HepG2 (cell line): Measurements from ENCODE around the gene SKIC2. TPM values are rescaled to one million over a fixed set of nuclear protein-coding genes. Genes with fewer than 3 reads are reported as not detected.
A peak's percentile ranks its signal among the peaks of the same experiment; 100 is the strongest.

Source experiments
- AGO1 ChIP-seq: fragments of 200-400 bp; formaldehyde crosslinking; IDR thresholded peaks from 2 replicates; pipeline ENCODE4 v1.6.1; 2017; ENCODE audit warnings: mild to moderate bottlenecking, low read depth, low read length, moderate library complexity; ENCODE audit not compliant: poor library complexity, severe bottlenecking
- FOXC1 ChIP-seq: sonication (generic); formaldehyde crosslinking; IDR thresholded peaks from 2 replicates; pipeline ENCODE4 v1.8.0; 2022; ENCODE audit warnings: mild to moderate bottlenecking, missing genetic modification reagents, borderline replicate concordance
- HOXA5 ChIP-seq: sonication (generic); formaldehyde crosslinking; IDR thresholded peaks from 2 replicates; pipeline ENCODE4 v1.4.0; 2020; ENCODE audit warnings: missing genetic modification reagents
- JUNB ChIP-seq: sonication (generic); formaldehyde crosslinking; IDR thresholded peaks from 2 replicates; pipeline ENCODE4 v1.8.0; 2022; ENCODE audit warnings: missing genetic modification reagents, mild to moderate bottlenecking, borderline replicate concordance
- KMT2B ChIP-seq: IDR thresholded peaks from 2 replicates; pipeline ENCODE4 v1.6.1; 2016; ENCODE audit warnings: missing genetic modification reagents, missing compliant biosample characterization
- MXD1 ChIP-seq: sonication (generic); formaldehyde crosslinking; IDR thresholded peaks from 2 replicates; pipeline ENCODE4 v1.4.0; 2020; ENCODE audit warnings: mild to moderate bottlenecking, missing genetic modification reagents
- NFKB2 ChIP-seq: sonication (generic); formaldehyde crosslinking; IDR thresholded peaks from 2 replicates; pipeline ENCODE4 v1.4.0; 2020; ENCODE audit warnings: missing genetic modification reagents, borderline replicate concordance
- NR2F6 ChIP-seq, 2 experiments: IDR thresholded peaks; 2 replicates each; pipeline ENCODE4 v1.6.1; 2016; ENCODE audit warnings: antibody characterized with exemption in 1 of 2, mild to moderate bottlenecking in 1 of 2
- RBM39 ChIP-seq: fragments of 200-400 bp; formaldehyde crosslinking; IDR thresholded peaks from one replicate; pipeline ENCODE4 v1.6.1; 2018; ENCODE audit warnings: antibody characterized with exemption, mild to moderate bottlenecking, low read depth, low read length; ENCODE audit not compliant: poor library complexity, severe bottlenecking
- SALL1 ChIP-seq: sonication (generic); formaldehyde crosslinking; IDR thresholded peaks from 2 replicates; pipeline ENCODE4 v1.8.0; 2022; ENCODE audit warnings: mild to moderate bottlenecking, missing genetic modification reagents
- SIN3B ChIP-seq: fragments of 150-350 bp; IDR thresholded peaks from 2 replicates; pipeline ENCODE4 v1.6.1; 2014; ENCODE audit warnings: low read length
- TEF ChIP-seq: sonication (generic); formaldehyde crosslinking; IDR thresholded peaks from 2 replicates; pipeline ENCODE4 v1.5.0; 2020; ENCODE audit warnings: missing genetic modification reagents
- ZBTB46 ChIP-seq: sonication (generic); formaldehyde crosslinking; IDR thresholded peaks from 2 replicates; pipeline ENCODE4 v1.4.0; 2020; ENCODE audit warnings: mild to moderate bottlenecking, missing genetic modification reagents, borderline replicate concordance
- ZFP36L1 ChIP-seq: sonication (generic); formaldehyde crosslinking; IDR thresholded peaks from 2 replicates; pipeline ENCODE4 v1.8.0; 2022; ENCODE audit warnings: mild to moderate bottlenecking, missing genetic modification reagents, moderate library complexity
- ZFY ChIP-seq: sonication (generic); formaldehyde crosslinking; IDR thresholded peaks from 2 replicates; pipeline ENCODE4 v1.4.0; 2020; ENCODE audit warnings: missing genetic modification reagents
- ZNF136 ChIP-seq: sonication (generic); formaldehyde crosslinking; IDR thresholded peaks from 2 replicates; pipeline ENCODE4 v1.8.1; 2022; ENCODE audit warnings: low read depth, mild to moderate bottlenecking, moderate library complexity, missing genetic modification reagents
- ZNF263 ChIP-seq: sonication (generic); formaldehyde crosslinking; IDR thresholded peaks from 2 replicates; pipeline ENCODE4 v1.4.0; 2020; ENCODE audit warnings: missing genetic modification reagents
- ZNF432 ChIP-seq: sonication (generic); formaldehyde crosslinking; IDR thresholded peaks from 2 replicates; pipeline ENCODE4 v1.5.0; 2020; ENCODE audit warnings: missing genetic modification reagents, mild to moderate bottlenecking, borderline replicate concordance
- ZNF556 ChIP-seq: sonication (generic); formaldehyde crosslinking; IDR thresholded peaks from 2 replicates; pipeline ENCODE4 v1.4.0; 2020; ENCODE audit warnings: mild to moderate bottlenecking, missing genetic modification reagents, borderline replicate concordance
- ZNF766 ChIP-seq: sonication (generic); formaldehyde crosslinking; IDR thresholded peaks from 2 replicates; pipeline ENCODE4 v1.5.0; 2020; ENCODE audit warnings: missing genetic modification reagents, borderline replicate concordance
- polyA plus RNA-seq, 8 experiments: library from polyadenylated mRNA; depleted of rRNA in 3 of 8; stranded (reverse) in 7 of 8; unstranded in 1 of 8; fragments of >200 nt; fragmentation: Illumina TruSeq in 4 of 8; extraction: Trizol in 4 of 8; gene quantifications; 2 replicates each; pipeline versions ENCODE4 v1.2.1 to v1.2.3, GENCODE V29; 2011 to 2016; ENCODE audit warnings: low read depth in 4 of 8, missing spikeins in 1 of 8, mixed read lengths in 1 of 8; ENCODE audit not compliant: insufficient read depth in 1 of 8
- total RNA-seq, 5 experiments: library from RNA; depleted of rRNA; stranded (reverse); fragments of >200 nt; fragmentation: Illumina TruSeq; extraction: Trizol; gene quantifications; 2 replicates each; pipeline ENCODE4 v1.2.3, GENCODE V29; 2016; ENCODE audit warnings: low read depth in 1 of 5
- TF ChIP-seq, protein P1 (sequence below): sonication (generic); formaldehyde crosslinking; IDR thresholded peaks from 2 replicates; pipeline ENCODE4 v1.5.1; 2020; ENCODE audit warnings: mild to moderate bottlenecking, missing genetic modification reagents, moderate library complexity
- TF ChIP-seq, protein P2 (sequence below): sonication (generic); formaldehyde crosslinking; IDR thresholded peaks from 2 replicates; pipeline ENCODE4 v1.9.0; 2022; ENCODE audit warnings: missing genetic modification reagents, mild to moderate bottlenecking, borderline replicate concordance

Gene SKIC2
- total and polyA plus RNA-seq, 2 of the 13 experiments (the other 11 are each of a cell fraction or from before 2014, with no cell fraction given): 67.1 to 68.4 TPM

DNA sequence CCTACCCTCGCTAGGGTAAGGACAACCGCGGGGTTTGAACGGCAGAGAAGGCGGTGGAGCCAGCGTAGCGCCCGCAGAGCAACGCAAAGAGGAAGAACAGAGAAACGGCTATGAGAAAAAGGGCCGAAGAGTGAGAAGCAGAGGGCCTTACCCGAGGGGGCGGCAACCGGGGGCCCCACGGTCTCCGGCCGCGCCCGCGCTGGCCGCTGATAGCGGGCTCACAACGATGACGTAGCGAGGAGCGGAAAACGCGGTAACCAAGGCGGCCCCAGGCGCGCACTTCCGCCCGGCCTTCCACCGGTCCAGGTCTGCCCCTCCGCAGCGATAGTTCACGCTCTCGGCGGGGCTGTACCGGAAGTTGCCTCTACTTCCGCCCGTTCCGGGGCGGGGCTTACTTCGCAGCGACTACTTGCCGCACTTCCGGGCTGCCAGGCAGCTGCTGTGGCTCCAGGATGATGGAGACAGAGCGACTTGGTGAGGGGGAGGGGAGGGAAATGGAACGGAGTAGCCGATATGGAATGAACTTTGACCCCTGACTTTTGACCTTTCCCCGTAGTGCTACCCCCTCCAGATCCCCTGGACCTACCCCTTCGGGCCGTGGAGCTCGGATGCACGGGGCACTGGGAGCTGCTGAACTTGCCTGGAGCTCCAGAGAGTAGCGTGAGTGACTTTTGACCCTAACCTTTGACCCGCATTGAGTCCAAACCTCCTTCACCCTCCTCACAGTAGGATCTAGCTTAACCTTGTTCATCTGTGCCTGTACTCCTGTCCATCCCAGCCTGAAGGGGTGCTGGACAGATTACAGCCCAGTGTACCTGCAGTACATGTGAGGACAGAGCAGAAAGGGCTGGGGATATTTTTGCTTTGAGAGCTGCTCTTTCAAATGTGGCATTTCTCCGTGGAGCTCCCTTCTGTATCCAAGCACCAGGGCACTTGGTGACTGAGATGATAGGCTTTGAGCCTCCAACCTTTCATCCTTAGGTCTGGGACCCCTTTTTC, at the start of gene SKIC2, which contains the start of gene NELFE (continued):
- TF ChIP-seq ZNF432 (CRISPR knock-in tag): no peak
- TF ChIP-seq, protein P1, sequence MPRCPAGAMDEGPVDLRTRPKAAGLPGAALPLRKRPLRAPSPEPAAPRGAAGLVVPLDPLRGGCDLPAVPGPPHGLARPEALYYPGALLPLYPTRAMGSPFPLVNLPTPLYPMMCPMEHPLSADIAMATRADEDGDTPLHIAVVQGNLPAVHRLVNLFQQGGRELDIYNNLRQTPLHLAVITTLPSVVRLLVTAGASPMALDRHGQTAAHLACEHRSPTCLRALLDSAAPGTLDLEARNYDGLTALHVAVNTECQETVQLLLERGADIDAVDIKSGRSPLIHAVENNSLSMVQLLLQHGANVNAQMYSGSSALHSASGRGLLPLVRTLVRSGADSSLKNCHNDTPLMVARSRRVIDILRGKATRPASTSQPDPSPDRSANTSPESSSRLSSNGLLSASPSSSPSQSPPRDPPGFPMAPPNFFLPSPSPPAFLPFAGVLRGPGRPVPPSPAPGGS (CRISPR knock-in tag): no peak; the same call in 1 of the 2 replicates
- 0 out of 2 replicates have a peak, but pooled peaks have one; percentile 66 for TF ChIP-seq ZNF136 (CRISPR knock-in tag)
- TF ChIP-seq, protein P2, sequence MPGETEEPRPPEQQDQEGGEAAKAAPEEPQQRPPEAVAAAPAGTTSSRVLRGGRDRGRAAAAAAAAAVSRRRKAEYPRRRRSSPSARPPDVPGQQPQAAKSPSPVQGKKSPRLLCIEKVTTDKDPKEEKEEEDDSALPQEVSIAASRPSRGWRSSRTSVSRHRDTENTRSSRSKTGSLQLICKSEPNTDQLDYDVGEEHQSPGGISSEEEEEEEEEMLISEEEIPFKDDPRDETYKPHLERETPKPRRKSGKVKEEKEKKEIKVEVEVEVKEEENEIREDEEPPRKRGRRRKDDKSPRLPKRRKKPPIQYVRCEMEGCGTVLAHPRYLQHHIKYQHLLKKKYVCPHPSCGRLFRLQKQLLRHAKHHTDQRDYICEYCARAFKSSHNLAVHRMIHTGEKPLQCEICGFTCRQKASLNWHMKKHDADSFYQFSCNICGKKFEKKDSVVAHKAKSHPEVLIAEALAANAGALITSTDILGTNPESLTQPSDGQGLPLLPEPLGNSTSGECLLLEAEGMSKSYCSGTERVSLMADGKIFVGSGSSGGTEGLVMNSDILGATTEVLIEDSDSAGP: peak; percentile 97
- TF ChIP-seq TEF (CRISPR knock-in tag): peak; percentile 78
- TF ChIP-seq ZNF263 (CRISPR knock-in tag): peak; percentile 27; the same call in 1 of the 2 replicates
- TF ChIP-seq JUNB (CRISPR knock-in tag): no peak
- peak; percentile 95 for TF ChIP-seq KMT2B
- peak; percentile 83 for TF ChIP-seq AGO1
- no peak; the same call in 1 of the 2 replicates for TF ChIP-seq MXD1 (CRISPR knock-in tag)
- peak; percentile 76; the same call in 1 of the 2 replicates for TF ChIP-seq ZNF766 (CRISPR knock-in tag)
- peak; percentile 75; the same call in 1 of the 2 replicates for TF ChIP-seq SIN3B
- TF ChIP-seq NR2F6 (IDR thresholded peaks at IDR 0.05): peak; percentile 100
- peak; percentile 98 for TF ChIP-seq NR2F6 (CRISPR knock-in tag; IDR thresholded peaks at IDR 0.05)
- peak; percentile 95 for TF ChIP-seq HOXA5 (CRISPR knock-in tag)
- TF ChIP-seq ZBTB46 (CRISPR knock-in tag): no peak; the same call in 1 of the 2 replicates
- TF ChIP-seq ZNF556 (CRISPR knock-in tag): no peak; the same call in 1 of the 2 replicates
- peak; percentile 92; the same call in 1 of the 2 replicates for TF ChIP-seq NFKB2 (CRISPR knock-in tag)
- TF ChIP-seq FOXC1 (CRISPR knock-in tag): peak; percentile 69
- TF ChIP-seq SALL1 (CRISPR knock-in tag): no peak; the same call in none of the 2 replicates
- TF ChIP-seq ZFP36L1 (CRISPR knock-in tag): peak; percentile 81
- TF ChIP-seq ZFY (CRISPR knock-in tag): peak; percentile 89
- peak; percentile 95 for TF ChIP-seq RBM39
